ENCODE data around the gene AFP. TPM values are rescaled to one million over a fixed set of nuclear protein-coding genes. Genes with fewer than 3 reads are reported as not detected.
A peak's percentile ranks its signal among the peaks of the same experiment; 100 is the strongest.

AFP gene
- total and polyA plus RNA-seq, 2 of the 13 experiments (the other 11 are each of a cell fraction or from before 2014, with no cell fraction given) = 9,434 to 13,105 TPM

- no peak for TF ChIP-seq SNAPC4 (CRISPR knock-in tag; IDR thresholded peaks at IDR 0.05)
- TF ChIP-seq AFF4 (CRISPR knock-in tag; IDR thresholded peaks at IDR 0.05) = peak; percentile 84; the same call in 1 of the 2 replicates
- 0 out of 2 replicates have a peak, but pooled peaks have one; percentile 6 for TF ChIP-seq NCOA2 (CRISPR knock-in tag; IDR thresholded peaks at IDR 0.05)
- TF ChIP-seq ZFP41 (CRISPR knock-in tag; IDR thresholded peaks at IDR 0.05; ENCODE audit: borderline replicate concordance) = no peak
- no peak for TF ChIP-seq ZNF484 (CRISPR knock-in tag; IDR thresholded peaks at IDR 0.05; ENCODE audit: borderline replicate concordance, low read depth)
- TF ChIP-seq ARNT2 (CRISPR knock-in tag; IDR thresholded peaks at IDR 0.05; ENCODE audit: low read depth) = peak; percentile 36; the same call in 1 of the 2 replicates
- peak; percentile 38; the same call in 1 of the 2 replicates for TF ChIP-seq JUNB (CRISPR knock-in tag; IDR thresholded peaks at IDR 0.05; ENCODE audit: borderline replicate concordance)
- peak; percentile 37 for TF ChIP-seq POLR2G (IDR thresholded peaks at IDR 0.05; ENCODE audit: low read depth, low read length)
- peak; percentile 87 for TF ChIP-seq POLR2AphosphoS5 (IDR thresholded peaks at IDR 0.05; ENCODE audit: low read depth, low read length)
- TF ChIP-seq ZFP82 (CRISPR knock-in tag; IDR thresholded peaks at IDR 0.05; ENCODE audit: borderline replicate concordance) = peak; percentile 34; the same call in 1 of the 2 replicates
- TF ChIP-seq RBFOX2 (IDR thresholded peaks at IDR 0.05; ENCODE audit: low read depth, low read length) = peak; percentile 58
- peak; percentile 47; the same call in 1 of the 2 replicates for TF ChIP-seq SIN3A (IDR thresholded peaks at IDR 0.05; ENCODE audit: borderline replicate concordance, low read depth, low read length)
- TF ChIP-seq SOX5 (CRISPR knock-in tag; IDR thresholded peaks at IDR 0.05; ENCODE audit: borderline replicate concordance) = no peak
- TF ChIP-seq ATF7-NPFF (CRISPR knock-in tag; IDR thresholded peaks at IDR 0.05; ENCODE audit: low read depth) = peak; percentile 28; the same call in 1 of the 2 replicates
- TF ChIP-seq CSRNP1 (CRISPR knock-in tag; IDR thresholded peaks at IDR 0.05) = peak; percentile 34; the same call in 1 of the 2 replicates
- TF ChIP-seq NR2F2 (IDR thresholded peaks at IDR 0.05; ENCODE audit: borderline replicate concordance, low read depth) = peak; percentile 29; the same call in 1 of the 2 replicates
Measured at GRCh38 chr4:73456177-73457022, 20.4 kb downstream of the AFP start (continued).
